ENCODE measurements around the gene DGKG. TPM values are rescaled to one million over a fixed set of nuclear protein-coding genes. Genes with fewer than 3 reads are reported as not detected.

DGKG gene
- 1 to 10 TPM in 3 of 4 donors, under 1 TPM in 1; 0.79 to 4.0 (median 1.6) TPM for total RNA-seq

DNA sequence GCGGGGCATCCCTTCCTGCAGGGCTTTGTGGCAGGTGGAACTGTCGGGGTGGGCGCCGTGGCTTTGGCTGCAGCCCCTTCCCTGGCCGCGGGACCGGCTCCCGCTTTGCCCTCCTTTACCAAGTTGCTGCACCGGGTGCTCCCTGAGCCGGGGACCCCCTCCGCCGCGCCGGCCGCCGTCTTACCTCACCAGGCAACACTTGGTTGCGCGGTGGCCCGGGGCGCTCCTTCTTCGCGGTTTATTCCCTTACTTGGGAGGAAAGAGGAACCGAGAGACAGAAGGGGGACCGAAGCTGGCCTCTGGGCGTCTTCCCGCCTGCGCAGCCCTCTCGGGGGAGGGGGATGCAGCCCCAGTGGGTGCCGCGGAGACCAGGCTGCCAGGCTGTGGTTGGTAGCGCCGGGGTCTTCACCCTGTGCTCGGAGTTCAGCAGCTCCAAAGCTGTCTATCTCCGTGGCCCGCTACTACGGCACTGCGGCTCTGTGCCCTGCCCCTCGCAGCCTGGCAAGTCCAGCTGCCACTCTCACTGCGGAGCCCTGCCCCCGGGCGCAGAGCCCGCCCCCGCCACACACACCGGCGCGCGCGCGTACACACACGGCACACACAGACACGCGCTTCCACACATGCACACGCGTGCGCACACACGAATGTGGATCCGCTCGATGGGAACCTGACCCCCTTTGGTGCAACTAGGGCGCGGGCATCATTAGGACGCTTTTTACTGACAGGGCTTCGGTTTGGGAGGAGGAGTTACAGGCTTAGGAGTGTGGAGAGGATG lies at the start of gene DGKG:
Gene DGKG, minus strand, starts transcription at position 473 of the 775 bp plus-strand sequence. CDS start 41,775 bp downstream, outside the sequence.
- Histone ChIP-seq H3K9me3 (no peaks in the 10 kb centered on the region), H3K4me3 (peak within 1 kb of the TSS; percentile 51), H3K27ac (peak within 1 kb of the TSS; percentile 4), H3K36me3 (no peaks in the 10 kb centered on the region), H3K27me3 (peaks cover 45% of the 10 kb centered on the region), H3K4me1 (peaks cover 22% of the 10 kb centered on the region)
- DNase-seq (ENCODE audit: low spot score in 2 of 2) = peak in 1 of 2 donors; percentile 80
- TF ChIP-seq POLR2AphosphoS5 (IDR thresholded peaks at IDR 0.05) = no peak
- TF ChIP-seq EP300 (IDR thresholded peaks at IDR 0.05) = no peak
- TF ChIP-seq POLR2A (IDR thresholded peaks at IDR 0.05) = no peak
- TF ChIP-seq, protein P1, sequence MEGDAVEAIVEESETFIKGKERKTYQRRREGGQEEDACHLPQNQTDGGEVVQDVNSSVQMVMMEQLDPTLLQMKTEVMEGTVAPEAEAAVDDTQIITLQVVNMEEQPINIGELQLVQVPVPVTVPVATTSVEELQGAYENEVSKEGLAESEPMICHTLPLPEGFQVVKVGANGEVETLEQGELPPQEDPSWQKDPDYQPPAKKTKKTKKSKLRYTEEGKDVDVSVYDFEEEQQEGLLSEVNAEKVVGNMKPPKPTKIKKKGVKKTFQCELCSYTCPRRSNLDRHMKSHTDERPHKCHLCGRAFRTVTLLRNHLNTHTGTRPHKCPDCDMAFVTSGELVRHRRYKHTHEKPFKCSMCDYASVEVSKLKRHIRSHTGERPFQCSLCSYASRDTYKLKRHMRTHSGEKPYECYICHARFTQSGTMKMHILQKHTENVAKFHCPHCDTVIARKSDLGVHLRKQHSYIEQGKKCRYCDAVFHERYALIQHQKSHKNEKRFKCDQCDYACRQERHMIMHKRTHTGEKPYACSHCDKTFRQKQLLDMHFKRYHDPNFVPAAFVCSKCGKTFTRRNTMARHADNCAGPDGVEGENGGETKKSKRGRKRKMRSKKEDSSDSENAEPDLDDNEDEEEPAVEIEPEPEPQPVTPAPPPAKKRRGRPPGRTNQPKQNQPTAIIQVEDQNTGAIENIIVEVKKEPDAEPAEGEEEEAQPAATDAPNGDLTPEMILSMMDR (IDR thresholded peaks at IDR 0.05) = no peak
- WGBS = 2% methylated on average over 19 of the region's 62 CpGs

DNA sequence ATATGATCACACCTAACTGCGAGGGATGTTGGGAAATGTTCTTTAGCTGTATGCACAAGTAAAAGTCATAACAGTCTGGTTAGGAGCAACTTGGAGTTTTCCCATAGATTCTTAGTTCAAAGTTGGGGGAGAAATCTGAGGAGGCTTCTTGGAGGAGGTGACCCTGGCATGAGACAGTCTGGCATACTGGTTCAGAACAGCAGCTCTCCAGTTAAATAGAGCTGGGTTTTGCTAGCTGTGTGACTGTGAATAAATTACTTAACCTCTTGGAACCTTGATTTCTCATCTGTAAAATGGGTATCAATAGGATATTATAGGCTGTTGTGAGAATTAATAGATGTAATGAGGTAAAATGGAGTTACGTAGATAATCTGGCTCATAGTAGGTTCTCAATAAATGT lies 49.1 kb upstream of the DGKG start:
- H3K4me1 ChIP-seq = peaks cover 24% of the 10 kb centered on the region
- no peak overlapping the region for H3K4me3 ChIP-seq
- no peaks in the 10 kb centered on the region for H3K9me3 ChIP-seq
- WGBS = 98% methylated on average over 2 of the region's 2 CpGs
- no peak overlapping the region for H3K27ac ChIP-seq
- DNase-seq (ENCODE audit: low spot score in 2 of 2) = no peak
- H3K27me3 ChIP-seq = peaks cover 3% of the 10 kb centered on the region
- H3K36me3 ChIP-seq = no peaks in the 10 kb centered on the region
- TF ChIP-seq, protein P1 (IDR thresholded peaks at IDR 0.05) = no peak
- TF ChIP-seq POLR2AphosphoS5 (IDR thresholded peaks at IDR 0.05) (no peak), EP300 (IDR thresholded peaks at IDR 0.05) (no peak), POLR2A (IDR thresholded peaks at IDR 0.05) (no peak)

DNA sequence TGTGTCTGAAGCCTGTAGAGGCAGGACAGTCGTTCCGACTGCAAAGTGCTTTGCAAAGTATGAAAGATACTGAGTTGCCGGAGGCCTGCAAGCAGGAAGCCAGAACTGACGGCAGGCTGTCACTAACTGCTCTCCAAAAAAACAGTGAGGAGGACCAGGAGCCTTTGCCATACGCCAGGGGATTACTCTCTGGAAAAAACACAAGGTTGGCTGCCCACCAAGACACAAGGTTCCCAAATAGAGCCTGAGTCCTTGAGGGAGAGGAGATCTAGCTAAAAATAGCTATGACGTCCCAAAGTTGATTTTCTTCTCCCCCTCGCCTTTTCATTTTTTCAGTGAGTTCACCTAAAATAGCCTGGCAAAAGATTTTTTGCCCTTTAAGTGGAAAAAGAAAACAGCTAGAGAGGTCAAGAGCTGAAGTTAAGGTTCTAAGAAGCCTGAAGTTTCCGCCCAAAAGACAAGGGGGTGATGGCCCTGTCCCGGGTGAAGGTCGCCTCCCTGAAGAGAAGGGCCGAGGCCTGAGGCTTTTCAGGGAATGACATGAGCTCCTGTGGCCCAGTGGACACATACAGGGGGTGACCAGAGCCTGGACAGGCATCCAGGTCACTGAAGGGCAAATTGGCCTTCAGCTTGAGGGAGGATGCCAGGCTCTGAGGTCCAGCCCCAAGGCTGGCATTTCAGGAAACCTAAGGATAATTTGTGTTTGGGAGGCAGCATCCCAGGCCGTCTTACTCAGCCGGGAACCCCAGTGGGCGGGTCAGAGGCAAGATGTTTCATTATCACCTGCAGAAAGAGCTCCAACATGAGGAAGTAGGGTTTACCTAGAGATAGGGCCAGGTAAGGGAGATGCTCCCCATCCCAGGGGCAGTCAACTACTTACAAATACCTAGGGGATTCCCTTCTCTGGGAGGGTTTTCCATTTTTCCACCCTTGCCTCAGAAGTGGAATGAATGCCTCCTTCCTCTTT lies 44.9 kb upstream of the DGKG start:
- H3K4me1 ChIP-seq = no peaks in the 10 kb centered on the region
- H3K27me3 ChIP-seq = peaks cover 3% of the 10 kb centered on the region
- DNase-seq (ENCODE audit: low spot score in 2 of 2) = peak in 1 of 2 donors; percentile 61
- no peak overlapping the region for H3K27ac ChIP-seq
- no peak overlapping the region for H3K4me3 ChIP-seq
- H3K9me3 ChIP-seq = no peaks in the 10 kb centered on the region
- H3K36me3 ChIP-seq = no peaks in the 10 kb centered on the region
- TF ChIP-seq POLR2AphosphoS5 (IDR thresholded peaks at IDR 0.05) (no peak), EP300 (IDR thresholded peaks at IDR 0.05) (no peak), POLR2A (IDR thresholded peaks at IDR 0.05) (no peak)
- TF ChIP-seq, protein P1 (IDR thresholded peaks at IDR 0.05) = no peak
- 83% methylated on average over 14 of the region's 14 CpGs for WGBS

GRCh38 chr3:186401556-186401955 lies 39.5 kb upstream of the DGKG start:
- 64% methylated on average over 6 of the region's 6 CpGs for WGBS
- peaks cover 9% of the 10 kb centered on the region for H3K27me3 ChIP-seq
- no peak overlapping the region for H3K27ac ChIP-seq
- peak in 1 of 2 donors; percentile 15 for DNase-seq (ENCODE audit: low spot score in 2 of 2)
- no peaks in the 10 kb centered on the region for H3K36me3 ChIP-seq
- H3K9me3 ChIP-seq = no peaks in the 10 kb centered on the region
- no peak overlapping the region for H3K4me3 ChIP-seq
- TF ChIP-seq, protein P1 (IDR thresholded peaks at IDR 0.05) = no peak
- TF ChIP-seq POLR2AphosphoS5 (IDR thresholded peaks at IDR 0.05) (no peak), POLR2A (IDR thresholded peaks at IDR 0.05) (no peak), EP300 (IDR thresholded peaks at IDR 0.05) (no peak)
- no peaks in the 10 kb centered on the region for H3K4me1 ChIP-seq

DNA sequence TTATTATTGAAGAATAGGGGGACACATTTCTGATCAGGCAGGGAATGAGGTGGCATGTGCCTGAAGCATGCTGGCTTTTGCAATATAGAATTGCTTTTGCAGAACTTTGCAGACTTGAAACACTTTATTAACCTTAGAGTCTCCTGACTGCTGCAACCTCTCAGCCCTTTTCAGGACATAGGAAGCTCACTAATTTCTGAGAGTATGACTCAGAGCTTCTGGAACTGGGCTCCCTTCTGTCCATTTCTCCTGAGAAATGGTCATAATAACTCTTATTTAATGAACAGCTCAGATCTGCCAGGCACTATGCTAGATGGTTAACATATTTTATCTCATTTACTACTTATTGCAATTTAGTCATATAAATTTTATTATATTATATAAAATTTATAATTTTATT lies 38.6 kb upstream of the DGKG start:
- H3K36me3 ChIP-seq = no peaks in the 10 kb centered on the region
- no peak overlapping the region for H3K4me3 ChIP-seq
- no peak for DNase-seq (ENCODE audit: low spot score in 2 of 2)
- peaks cover 9% of the 10 kb centered on the region for H3K27me3 ChIP-seq
- H3K4me1 ChIP-seq = no peaks in the 10 kb centered on the region
- H3K27ac ChIP-seq = no peak overlapping the region
- TF ChIP-seq POLR2AphosphoS5 (IDR thresholded peaks at IDR 0.05) (no peak), POLR2A (IDR thresholded peaks at IDR 0.05) (no peak), EP300 (IDR thresholded peaks at IDR 0.05) (no peak)
- TF ChIP-seq, protein P1 (IDR thresholded peaks at IDR 0.05) = no peak
- H3K9me3 ChIP-seq = no peaks in the 10 kb centered on the region

Data from suprapubic skin (tissue), 4 donors.